Activated CD4-positive, alpha-beta T cell treated with anti-CD3 and anti-CD28 coated beads, Interleukin-2, amount 50 U/mL, for 16 hours (primary cell): ENCODE results near the gene AGBL4.
"Not testable (repeated sequence)": the region's sequence is repeated elsewhere in the genome, so short reads cannot be mapped to it uniquely, and the experiment has no call there.

Source experiments
- DNase-seq: peaks from one replicate; pipeline ENCODE4 v3.0.0-alpha.2; 2020

The AGBL4 gene

DNA sequence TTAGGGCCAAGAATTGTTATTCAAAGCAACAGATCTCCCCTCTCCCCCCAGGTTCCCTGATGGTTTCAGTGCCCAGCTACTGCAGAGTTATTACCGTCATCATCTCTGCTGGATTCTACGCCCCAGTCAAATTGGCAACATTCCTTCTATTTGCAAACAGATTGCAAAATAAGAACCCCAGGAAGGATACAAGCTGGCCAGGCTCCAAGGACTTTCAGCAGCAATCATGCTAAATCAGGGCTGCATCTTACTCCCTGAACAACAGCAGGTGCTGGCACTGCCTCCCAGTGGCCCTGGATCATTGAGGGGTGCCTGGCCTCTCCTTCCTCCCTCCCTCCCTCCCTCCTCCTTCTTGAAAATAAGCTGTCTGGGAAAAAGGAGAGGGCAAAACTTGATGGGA lies 725.5 kb downstream of the AGBL4 start:
- no peak for DNase-seq

DNA sequence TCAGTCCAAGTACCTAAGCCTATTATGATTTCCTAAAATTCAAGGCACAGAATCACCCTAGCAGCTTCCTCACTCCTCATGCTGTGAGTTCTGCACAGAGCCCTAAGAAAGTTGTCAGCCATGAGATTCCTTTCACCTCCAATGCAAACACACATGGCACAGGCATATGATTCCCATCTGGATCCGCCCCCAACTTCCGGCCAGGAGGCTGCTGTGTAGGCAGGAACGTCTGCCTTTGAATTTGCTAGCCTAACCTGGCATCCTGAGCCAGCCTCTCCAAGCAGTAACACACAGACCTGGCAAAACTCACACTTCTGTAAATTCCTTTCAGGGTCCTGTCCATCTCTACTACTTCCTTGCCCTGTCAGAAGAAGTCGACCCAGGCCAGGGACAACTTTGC lies 726.0 kb downstream of the AGBL4 start:
- no peak for DNase-seq

DNA sequence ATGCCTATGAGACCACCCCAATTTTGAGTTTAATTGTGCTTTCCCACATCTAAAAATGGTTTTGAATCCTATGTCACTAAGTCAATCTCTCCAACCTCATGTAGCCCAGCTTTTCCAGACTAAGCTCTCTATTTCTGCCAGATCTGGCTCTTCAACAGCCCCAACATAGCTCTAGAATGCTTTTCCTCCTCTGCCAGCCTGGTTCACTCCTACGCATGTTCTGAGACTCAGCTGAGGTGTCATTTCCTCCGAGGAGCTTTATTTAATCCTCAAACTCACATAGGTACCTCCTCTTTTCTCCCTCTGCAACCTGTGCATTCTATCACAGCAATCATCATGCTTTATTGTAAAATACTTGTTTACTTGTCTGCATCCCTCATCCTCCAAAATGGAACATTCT lies 729.2 kb downstream of the AGBL4 start:
- DNase-seq = no peak

- no peak for DNase-seq
These were observed 730.7 kb downstream of the AGBL4 start for GRCh38 chr1:49293016-49293415.

- not testable (repeated sequence) for DNase-seq
These were observed 766.3 kb downstream of the AGBL4 start for GRCh38 chr1:49257211-49258049.

- no peak for DNase-seq
These were observed 770.8 kb downstream of the AGBL4 start for GRCh38 chr1:49252917-49253316.

DNA sequence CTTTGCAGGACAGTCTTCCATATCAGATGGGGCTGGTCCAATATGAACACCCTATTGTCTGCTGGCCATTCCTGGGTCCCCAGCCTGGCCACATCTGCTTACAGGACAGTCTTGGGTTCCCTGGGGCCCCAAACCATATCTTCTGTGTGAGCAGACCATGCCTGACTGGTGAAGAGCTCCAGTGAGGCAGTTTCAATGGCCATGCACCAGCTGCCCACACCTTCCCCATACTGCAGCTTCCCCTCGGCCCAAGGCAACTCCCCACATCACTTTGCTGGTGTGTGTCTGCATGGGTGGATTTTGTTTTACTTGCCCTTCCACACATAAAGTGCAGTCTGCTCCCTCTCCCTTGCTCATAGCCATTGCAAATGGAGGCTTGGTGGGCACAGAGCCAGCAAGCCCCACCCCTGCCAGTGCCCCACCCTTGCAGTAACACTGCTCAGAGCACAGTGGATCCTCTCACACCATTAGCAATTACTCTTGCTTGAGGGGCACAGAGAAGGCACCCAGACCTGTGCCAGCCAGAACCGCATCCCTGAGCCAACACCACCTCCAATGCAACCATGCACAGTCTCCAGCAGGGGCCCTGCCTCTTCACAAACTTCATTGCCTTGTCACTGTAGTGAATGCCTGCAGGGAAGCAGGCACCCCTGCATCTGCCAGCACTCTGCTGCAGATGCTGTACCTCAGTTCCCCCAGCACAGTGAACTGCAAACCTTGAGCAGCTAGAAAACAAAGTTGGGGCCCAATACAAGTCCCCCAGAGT lies 772.6 kb downstream of the AGBL4 start:
- no peak for DNase-seq

DNA sequence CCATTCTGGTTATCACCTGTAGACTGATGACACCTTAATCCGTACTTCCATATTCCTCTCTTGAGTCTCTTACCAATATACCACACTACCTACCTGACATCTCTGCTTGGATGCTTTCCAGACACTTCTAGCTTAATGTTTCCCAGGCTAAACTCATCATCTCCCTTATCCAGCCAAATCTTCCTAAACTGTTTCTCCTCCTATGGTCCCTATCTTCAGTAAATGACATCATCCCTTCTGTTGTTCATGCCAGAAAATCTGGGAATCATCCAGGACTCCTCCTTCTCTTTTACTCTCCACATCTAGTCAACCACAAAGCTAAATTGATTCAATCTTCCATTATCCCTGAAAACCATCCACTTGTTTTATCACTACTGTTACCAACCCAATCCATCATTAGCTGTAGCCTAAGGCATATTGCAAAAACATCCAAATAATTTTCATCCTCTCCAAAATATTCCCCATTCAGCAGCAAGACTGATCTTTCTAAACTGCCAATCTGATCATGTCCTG lies 783.0 kb downstream of the AGBL4 start:
- no peak for DNase-seq

DNA sequence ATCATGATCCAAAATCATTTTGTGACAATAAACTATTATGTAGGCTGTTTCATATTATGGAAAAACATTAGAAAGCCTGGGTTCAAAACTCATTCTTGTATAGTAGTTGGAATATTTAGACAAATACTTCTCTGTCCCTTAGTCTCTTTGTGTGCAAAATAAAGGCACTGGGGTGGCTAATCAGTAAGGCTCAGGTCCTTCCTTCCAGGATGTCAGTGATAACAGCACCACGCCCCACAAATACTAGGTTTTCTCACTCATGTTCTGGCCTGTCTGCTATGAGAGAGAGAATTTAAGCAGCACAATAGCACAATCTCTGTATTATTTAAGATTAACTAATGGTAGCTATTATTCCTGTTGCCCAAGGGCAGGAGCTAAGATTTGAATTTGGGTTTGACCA lies 788.8 kb downstream of the AGBL4 start:
- DNase-seq = no peak

- DNase-seq = no peak
These were observed 794.2 kb downstream of the AGBL4 start for GRCh38 chr1:49229555-49229954.

DNA sequence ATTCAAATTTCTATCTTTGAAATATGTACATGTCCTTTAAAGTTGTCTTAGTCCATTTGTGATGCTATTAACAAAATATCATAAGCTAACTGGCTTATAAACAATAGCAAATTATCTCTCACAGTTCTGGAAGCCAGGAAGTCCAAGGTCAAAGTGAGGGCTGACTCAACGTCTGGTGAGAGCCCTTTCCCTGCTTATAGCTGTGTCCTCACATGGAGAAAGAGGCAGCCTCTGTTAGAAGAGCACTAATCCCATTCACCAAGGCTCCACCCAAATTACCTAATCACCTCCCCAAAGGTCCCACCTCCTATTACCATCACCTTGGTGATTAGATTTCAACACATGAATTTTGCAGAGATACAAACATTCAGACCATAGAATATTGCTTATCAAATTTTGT lies 797.0 kb downstream of the AGBL4 start:
- no peak for DNase-seq

GRCh38 chr1:49225464-49225863 lies 798.3 kb downstream of the AGBL4 start:
- no peak for DNase-seq

DNA sequence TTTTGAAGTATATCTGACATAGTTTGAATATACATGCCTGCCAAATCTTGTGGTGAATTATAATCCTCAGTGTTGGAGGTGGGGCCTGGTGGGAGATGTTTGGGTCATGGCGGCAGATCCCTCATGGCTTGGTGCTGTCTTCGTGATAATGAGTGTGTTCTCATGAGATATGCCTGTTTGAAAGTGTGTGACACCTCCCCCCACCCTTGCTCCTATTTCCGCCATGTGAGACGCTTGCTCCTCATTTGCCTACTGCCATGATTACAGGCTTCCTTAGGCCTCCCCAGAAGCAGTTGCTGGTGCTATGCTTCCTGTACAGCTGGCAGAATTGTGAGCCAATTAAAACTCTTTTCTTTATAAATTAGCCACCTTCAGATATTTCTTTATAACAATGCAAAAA lies 810.5 kb downstream of the AGBL4 start:
- DNase-seq = no peak

DNA sequence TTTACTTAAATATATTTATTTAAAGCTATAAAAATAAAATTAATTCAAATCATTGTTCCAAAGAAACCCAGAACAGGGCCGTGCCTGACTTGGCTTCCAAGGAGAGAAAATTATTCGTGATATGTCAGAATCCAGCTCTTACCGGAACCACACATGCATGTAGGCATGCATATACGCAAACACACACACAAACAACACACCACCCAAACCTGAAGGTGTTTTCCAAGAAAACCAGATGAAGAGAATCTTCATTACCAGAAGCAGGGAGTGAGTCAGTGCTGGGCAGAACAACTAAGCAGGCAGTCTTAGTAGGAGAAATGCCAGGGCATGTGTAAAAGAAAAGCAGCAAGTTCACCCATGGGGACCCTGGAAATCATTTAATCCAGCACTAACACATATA lies 815.0 kb downstream of the AGBL4 start:
- no peak for DNase-seq

- no peak for DNase-seq
These were observed 819.0 kb downstream of the AGBL4 start for GRCh38 chr1:49204720-49205119.

GRCh38 chr1:49200738-49201137 lies 823.0 kb downstream of the AGBL4 start:
- DNase-seq = no peak

DNA sequence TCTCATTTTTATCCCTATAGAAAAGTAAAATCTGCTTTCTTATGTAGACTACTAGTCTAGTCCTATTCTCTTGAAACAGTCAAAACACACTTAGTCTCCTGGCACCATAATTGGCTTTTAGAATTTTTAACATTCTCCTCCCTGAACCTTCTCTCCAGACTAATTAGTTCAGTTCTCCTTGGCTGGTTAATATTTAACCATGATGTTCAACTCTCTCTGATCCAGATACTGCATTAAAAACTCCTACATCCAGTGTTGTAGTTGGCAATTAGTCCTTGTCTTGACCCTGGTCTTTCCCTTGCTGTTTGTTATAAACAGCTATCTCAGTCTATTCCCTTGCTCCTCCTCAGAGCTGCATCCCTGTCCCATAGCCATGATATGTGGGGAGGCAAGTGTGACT lies 824.2 kb downstream of the AGBL4 start:
- no peak for DNase-seq

- no peak for DNase-seq
These were observed 826.7 kb downstream of the AGBL4 start for GRCh38 chr1:49197081-49197480.

DNA sequence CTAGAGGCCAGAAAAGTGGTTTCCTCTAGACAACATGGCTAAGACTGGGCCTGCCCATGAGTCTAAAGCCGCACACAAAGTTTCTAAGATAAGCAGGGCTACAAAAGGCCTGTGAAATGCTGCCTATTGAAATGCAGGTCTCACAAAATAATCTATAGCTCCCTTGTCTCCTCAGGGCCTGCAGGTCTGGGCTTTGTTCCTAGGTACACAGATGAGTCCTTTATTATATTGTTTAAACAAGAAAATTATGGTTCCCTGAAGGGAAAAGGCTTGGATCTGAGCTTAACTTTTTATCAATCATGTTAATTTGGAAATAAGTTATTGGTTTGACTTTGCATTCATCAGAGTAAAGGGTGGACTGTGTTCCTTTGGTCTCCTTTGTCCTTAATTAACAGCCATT lies 833.6 kb downstream of the AGBL4 start:
- no peak for DNase-seq

- DNase-seq = no peak
These were observed 836.7 kb downstream of the AGBL4 start for GRCh38 chr1:49187056-49187455.

- no peak for DNase-seq
These were observed 838.2 kb downstream of the AGBL4 start for GRCh38 chr1:49185450-49185980.

GRCh38 chr1:49183489-49183888 lies 840.3 kb downstream of the AGBL4 start:
- no peak for DNase-seq

DNA sequence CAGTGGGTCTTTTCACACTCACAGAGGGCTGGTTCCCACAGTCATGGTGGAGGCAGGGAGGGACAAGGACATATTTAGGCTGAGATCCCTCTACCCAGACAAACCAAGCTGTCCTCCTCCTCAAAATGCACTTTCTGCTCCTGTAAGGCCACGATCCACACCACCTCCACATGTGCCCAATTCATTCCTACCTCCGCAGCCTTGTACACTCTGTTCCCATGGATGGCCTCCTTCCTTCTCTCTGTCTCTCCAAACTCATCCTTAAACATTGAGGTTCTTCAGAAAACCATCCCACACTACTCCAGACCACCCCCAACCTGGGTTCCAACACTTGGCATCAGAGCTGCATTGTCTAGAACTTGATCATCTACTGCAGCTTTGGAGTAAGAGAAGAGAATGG lies 842.7 kb downstream of the AGBL4 start:
- DNase-seq = no peak
